GM06990 (cell line): Measurements from ENCODE around the gene L3MBTL4.
"Not testable (repeated sequence)": the region's sequence is repeated elsewhere in the genome, so short reads cannot be mapped to it uniquely, and the experiment has no call there.

ENCODE experiments used
- DNase-seq: peaks from one replicate; pipeline ENCODE4 v3.0.0-alpha.2; 2011; ENCODE audit not compliant: insufficient read length; ENCODE audit errors: extremely low read depth
- H3K27me3 ChIP-seq: replicated peaks from 2 replicates; pipeline ENCODE4 v1.6.0; 2011; ENCODE audit warnings: low read length; ENCODE audit not compliant: control insufficient read depth, insufficient read depth
- H3K36me3 ChIP-seq: 2 replicates; pipeline ENCODE4 v1.5.1; 2011; ENCODE audit warnings: low read length; ENCODE audit not compliant: control insufficient read depth, insufficient read depth
- H3K4me3 ChIP-seq: replicated peaks from 2 replicates; pipeline ENCODE4 v1.5.1; 2011; ENCODE audit warnings: low read depth, mild to moderate bottlenecking, control low read depth, low read length
- TF ChIP-seq, protein P1 (sequence below): IDR thresholded peaks from 2 replicates; pipeline ENCODE4 v1.5.1; 2011; ENCODE audit warnings: low read length, control low read depth, mild to moderate bottlenecking, inconsistent platforms; ENCODE audit not compliant: insufficient read depth, poor library complexity, severe bottlenecking

L3MBTL4 gene

DNA sequence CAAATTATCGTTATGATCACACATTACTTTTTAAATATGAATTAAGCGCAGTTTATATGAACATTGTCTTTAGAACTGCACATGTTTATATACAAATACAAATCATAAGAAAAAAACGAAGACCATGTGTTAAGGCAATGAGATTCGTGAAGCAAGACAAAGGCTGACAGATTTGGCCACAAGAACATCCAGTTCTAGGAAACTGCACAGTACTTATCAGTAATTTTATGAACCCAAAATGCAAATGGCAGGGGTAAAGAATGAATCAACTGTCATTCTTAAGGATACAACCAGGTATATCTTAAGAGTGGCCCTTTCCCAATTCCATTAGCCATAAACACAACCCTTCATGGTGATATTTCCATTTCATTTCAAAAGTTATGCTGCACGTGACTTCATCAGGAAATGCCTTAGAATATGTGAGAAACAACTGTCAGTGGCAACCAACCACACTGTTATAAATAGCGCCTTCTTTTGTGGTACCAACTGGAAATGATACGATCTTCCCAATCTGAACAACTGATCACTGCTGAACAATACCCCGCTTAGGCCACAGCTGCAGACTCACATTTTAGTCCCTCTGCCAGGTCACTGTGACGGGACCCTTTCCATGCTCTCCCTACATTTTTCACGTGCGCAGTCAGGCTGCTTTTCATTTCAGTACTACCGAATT is 144.9 kb downstream of the L3MBTL4 start:
- no peaks in the 10 kb centered on the region for H3K27me3 ChIP-seq
- no peak for DNase-seq
- no peak overlapping the region for H3K4me3 ChIP-seq
- TF ChIP-seq, protein P1, sequence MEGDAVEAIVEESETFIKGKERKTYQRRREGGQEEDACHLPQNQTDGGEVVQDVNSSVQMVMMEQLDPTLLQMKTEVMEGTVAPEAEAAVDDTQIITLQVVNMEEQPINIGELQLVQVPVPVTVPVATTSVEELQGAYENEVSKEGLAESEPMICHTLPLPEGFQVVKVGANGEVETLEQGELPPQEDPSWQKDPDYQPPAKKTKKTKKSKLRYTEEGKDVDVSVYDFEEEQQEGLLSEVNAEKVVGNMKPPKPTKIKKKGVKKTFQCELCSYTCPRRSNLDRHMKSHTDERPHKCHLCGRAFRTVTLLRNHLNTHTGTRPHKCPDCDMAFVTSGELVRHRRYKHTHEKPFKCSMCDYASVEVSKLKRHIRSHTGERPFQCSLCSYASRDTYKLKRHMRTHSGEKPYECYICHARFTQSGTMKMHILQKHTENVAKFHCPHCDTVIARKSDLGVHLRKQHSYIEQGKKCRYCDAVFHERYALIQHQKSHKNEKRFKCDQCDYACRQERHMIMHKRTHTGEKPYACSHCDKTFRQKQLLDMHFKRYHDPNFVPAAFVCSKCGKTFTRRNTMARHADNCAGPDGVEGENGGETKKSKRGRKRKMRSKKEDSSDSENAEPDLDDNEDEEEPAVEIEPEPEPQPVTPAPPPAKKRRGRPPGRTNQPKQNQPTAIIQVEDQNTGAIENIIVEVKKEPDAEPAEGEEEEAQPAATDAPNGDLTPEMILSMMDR = no peak
- H3K36me3 ChIP-seq = no peaks in the 10 kb centered on the region

DNA sequence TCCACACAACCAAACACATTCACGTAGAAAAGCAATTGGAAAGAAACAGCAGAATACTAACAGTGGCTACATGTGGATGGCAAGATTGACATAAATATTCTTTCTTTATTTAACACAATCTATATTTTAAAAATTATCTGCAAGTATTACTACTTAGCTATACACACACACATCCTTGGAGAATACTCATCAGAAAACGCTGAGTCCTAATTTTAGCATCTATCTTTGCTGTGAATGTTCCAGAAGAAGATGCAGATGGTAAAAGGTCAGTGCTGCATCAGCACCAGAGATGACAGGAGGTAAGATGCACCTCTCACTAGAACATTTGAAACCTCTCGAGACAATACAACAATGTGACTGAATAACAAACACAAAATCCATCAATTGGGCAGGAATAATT is 148.5 kb downstream of the L3MBTL4 start:
- TF ChIP-seq, protein P1 = no peak
- H3K27me3 ChIP-seq = no peaks in the 10 kb centered on the region
- no peaks in the 10 kb centered on the region for H3K36me3 ChIP-seq
- no peak overlapping the region for H3K4me3 ChIP-seq
- DNase-seq = no peak

DNA sequence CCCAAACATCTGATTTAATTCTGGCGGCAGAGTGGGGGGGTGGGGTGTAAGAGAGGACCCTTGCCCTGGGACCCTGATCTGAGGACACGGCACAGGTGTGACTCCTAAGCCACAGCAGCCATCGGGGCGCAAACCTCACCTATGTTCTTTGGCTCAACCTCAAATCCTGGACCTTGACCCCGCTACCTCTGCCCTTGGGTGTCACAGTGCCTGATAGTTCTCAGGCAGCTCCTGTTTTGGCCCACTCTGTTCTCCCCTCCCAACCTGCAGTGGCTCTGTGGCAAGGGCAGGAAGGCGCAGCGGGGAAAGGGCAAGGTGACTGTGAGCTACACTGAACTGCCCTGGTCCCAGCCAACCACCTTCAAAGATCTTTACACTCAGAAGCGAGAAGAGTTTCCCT is 152.8 kb downstream of the L3MBTL4 start:
- TF ChIP-seq, protein P1 = no peak
- Histone ChIP-seq H3K4me3 (no peak overlapping the region), H3K27me3 (no peaks in the 10 kb centered on the region), H3K36me3 (no peaks in the 10 kb centered on the region)
- no peak for DNase-seq

DNA sequence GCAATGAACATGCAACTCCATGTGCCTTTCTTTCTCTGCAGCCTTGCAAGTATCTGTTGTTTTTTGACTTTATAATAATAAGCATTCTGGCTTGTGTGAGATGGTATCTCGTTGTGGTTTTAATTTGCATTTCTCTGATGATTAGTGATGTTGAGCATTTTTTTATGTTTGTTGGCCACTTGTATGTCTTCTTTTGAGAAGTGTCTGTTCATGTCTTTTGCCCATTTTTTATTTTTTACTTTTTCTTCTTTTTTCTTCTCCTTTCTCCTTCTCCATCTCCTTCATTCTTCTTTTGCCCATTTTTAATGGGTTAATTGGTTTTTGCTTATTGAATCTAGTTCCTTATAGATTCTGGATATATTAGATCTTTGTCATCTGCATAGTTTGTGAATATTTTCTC is 155.4 kb downstream of the L3MBTL4 start:
- H3K36me3 ChIP-seq, H3K27me3 ChIP-seq, H3K4me3 ChIP-seq, DNase-seq: not testable (repeated sequence)

DNA sequence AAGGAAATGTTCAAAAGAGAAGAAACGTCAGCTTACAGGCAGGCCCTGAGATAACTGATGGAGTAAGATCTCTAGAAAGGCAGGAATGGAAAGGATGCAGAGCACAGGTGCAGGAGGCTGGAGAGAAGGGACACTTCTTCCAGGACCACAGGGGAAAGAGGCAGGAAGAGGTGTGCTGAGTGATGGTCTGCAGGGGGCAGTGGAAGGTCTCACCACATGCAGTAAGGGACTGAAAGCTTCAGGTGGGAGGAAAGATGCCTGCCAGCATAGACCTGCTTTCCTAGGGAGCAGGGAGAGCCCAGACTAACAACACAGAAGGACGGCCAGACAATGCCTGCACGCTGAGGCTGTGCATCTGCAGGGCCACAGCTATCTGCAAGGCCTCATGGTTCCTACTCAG is 156.8 kb downstream of the L3MBTL4 start:
- TF ChIP-seq, protein P1 = no peak
- H3K4me3 ChIP-seq = no peak overlapping the region
- DNase-seq = no peak
- H3K27me3 ChIP-seq = no peaks in the 10 kb centered on the region
- no peaks in the 10 kb centered on the region for H3K36me3 ChIP-seq

DNA sequence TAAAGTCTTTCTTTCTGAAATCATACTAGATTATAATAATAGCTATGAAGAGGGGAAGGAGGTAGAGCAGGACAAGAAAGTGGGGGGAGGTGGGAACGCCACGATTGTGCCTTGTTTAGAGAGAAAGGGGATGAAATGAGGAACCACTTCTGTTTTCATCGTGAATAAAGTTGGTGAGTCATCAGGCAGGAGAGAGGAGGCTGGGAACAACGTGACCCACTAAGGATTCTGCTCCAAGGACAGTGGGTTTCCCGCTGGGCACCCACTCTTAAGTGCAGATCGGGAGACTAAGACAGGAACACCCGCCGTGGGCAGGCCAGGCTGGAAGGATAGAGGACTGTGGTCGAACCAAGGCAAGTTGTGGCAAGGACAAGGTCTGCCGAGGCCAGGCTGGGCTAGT is 158.2 kb downstream of the L3MBTL4 start:
- no peak for DNase-seq

More for the DNA sequence above, 158.2 kb downstream of the L3MBTL4 start:
- no peaks in the 10 kb centered on the region for H3K36me3 ChIP-seq
- no peaks in the 10 kb centered on the region for H3K27me3 ChIP-seq
- TF ChIP-seq, protein P1 = no peak
- no peak overlapping the region for H3K4me3 ChIP-seq
